Posterior cingulate gyrus (tissue), 11 donors: ENCODE measurements around the gene FNTB.

ENCODE experiments used
- DNase-seq, 10 donors: peaks; one replicate each; pipeline versions ENCODE4 v3.0.0 to v3.0.0-alpha.2; 2020 to 2021; ENCODE audit warnings: mixed read lengths in 3 of 10
- intact Hi-C: fragments of 100-400 bp; cut with DNase I; formaldehyde crosslinking; loops from one replicate; pipeline ENCODE4 v1.15.1; 2023

FNTB gene

GRCh38 chr14:65106316-65106715, 119.6 kb downstream of the FNTB start:
- intact Hi-C loops, result no loop called here
- no peak for DNase-seq

GRCh38 chr14:65106736-65107135, 120.0 kb downstream of the FNTB start:
- intact Hi-C loops, result no loop called here
- DNase-seq, result no peak

GRCh38 chr14:65107200-65107599, 120.5 kb downstream of the FNTB start:
- intact Hi-C loops, result no loop called here
- no peak for DNase-seq

- no peak for DNase-seq
- intact Hi-C loops, result no loop called here
Measured at GRCh38 chr14:65109357-65109756, 122.7 kb downstream of the FNTB start.

- intact Hi-C loops, result no loop called here
- DNase-seq, result no peak
Measured at GRCh38 chr14:65110525-65110924, 123.8 kb downstream of the FNTB start.
